GM21515 (cell line): Measurements from ENCODE around the gene APOB.
A peak's percentile ranks its signal among the peaks of the same experiment; 100 is the strongest.

Source experiments
- ATAC-seq: cut with Tn5 transposase; IDR thresholded peaks from one replicate; pipeline ENCODE4 v1.9.1; 2021; ENCODE audit not compliant: unreplicated experiment

The APOB gene

DNA sequence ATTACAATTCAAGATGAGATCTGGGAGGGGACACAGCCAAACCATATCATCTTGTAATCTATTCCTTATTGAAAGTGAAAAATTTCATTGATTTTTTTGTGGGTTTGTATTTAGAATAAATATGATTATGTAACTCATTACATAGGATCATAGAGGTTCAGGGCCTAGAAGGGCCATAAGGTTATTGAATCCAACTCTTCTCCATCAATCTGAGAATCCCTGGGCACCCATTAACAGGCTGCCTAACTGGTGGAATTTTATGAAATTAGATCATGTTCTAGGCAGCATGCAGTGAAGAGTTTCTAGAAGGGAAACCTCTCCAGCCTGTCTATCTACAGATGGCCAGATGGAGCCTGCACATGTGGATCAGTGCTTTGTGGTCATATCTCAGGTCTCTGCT lies 6.3 kb upstream of the APOB start:
- no peak for ATAC-seq

DNA sequence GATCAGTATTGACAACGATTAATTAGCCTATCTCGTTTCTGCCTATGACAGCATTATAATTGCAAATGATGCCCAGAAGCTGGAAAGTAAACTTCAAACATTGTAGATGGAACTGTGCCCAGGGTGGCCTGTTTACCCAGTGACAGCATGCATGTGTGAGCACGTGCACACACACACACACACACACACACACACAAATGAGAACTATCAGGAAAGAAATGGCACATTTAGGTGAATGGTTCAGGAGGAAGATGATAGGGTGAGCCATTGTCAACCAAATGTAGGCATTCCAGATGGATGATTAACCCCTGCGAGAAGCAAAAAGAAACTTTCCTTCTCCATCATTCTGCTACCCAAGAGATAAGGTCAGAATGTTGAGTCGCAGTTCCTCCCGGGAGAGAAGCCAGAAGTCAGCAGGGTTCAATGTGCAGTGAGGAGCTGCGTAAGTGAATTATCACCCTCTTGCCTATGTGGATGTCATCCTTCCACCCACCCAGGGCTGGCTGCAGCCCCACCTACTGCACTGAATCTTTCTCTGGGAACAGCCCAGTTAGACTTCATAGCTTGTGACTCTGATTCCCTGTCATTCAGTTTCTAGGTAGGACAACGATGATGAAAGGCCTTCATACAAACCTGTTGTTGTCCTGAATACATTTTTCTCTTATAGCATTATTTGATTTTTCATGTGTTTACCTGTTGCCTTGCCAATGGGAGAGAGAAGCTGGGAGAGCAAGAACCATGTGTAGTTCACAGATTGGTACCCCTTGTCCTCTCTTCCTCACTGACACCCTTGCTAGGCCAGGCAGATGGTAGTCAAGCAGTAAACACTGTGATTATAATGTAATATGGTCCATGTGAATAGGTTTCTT lies 3.5 kb upstream of the APOB start:
- ATAC-seq: no peak

- no peak for ATAC-seq
Observed at GRCh38 chr2:21046506-21046905, 2.6 kb upstream of the APOB start.

GRCh38 chr2:21044694-21045371 lies 960 bp upstream of the APOB start:
- ATAC-seq: no peak

- peak; percentile 89 for ATAC-seq
Observed at GRCh38 chr2:21042958-21043743, 722 bp downstream of the APOB start.

DNA sequence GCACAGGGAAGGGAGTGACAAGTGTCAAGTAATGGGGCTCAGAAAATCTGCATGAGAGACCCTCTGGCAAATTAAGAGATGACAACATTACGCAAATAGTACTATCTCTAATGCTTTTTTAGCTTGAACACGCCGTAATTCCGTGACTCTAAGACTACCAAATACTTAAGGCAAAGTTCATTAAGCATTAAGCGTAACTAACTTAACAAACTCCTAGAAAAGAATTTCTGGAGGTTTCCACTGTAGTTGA lies 1.2 kb downstream of the APOB start:
- no peak for ATAC-seq

- ATAC-seq: no peak
Observed at GRCh38 chr2:21041943-21042707, 1.7 kb downstream of the APOB start.

GRCh38 chr2:21041462-21041861 lies 2.4 kb downstream of the APOB start:
- no peak for ATAC-seq

GRCh38 chr2:21040468-21041377 lies 3.1 kb downstream of the APOB start:
- no peak for ATAC-seq

- no peak for ATAC-seq
Observed at GRCh38 chr2:21039979-21040467, 3.9 kb downstream of the APOB start.

GRCh38 chr2:21039080-21039556 lies 4.8 kb downstream of the APOB start:
- no peak for ATAC-seq

DNA sequence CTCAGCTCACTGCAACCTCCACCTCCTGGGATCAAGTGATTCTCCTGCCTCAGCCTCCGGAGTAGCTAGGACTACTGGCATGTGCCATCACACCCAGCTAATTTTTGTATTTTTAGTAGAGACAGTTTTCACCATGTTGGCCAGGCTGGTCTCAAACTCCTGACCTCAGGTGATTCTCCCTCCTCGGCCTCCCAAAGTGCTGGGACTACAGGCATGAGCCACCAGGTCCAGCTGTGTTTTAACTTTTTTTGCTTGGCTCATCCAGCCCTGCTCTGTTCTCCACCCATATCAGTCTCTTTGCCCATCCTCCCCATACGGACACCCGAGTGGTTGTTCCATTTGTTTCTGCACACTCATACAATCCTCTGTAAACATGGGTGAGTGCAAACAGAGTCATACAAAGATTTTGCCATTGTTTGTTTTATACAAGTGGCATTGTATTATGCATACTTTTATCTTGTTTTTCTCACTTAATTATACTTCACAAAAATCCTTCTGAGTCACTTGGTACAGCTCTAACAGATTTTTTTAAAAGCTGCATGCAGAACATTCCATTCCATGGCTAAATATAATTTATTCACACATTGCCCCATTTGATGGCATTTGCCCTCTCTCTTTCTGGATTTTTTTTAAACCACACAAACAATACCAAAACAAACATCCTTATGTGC lies 5.3 kb downstream of the APOB start:
- no peak for ATAC-seq

DNA sequence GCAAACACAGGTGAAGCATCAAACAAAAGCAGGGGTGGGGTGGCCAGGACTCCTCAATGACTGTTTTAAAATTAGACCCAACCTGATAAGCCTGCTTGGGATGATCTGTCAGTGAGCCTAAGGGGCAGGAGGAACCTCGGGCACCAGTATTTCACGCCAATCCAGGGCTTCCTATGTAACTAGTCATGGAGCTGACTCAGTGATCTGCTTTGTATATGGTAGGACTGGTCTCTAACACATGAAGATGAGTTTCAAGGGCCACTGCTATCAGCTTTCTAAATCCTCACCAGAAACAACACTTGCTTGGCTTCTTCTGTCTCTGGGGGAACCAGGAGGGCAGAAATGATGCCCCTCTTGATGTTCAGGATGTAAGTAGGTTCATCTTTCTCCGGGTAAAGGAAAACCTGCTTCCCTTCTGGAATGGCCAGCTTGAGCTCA lies 6.2 kb downstream of the APOB start:
- ATAC-seq: no peak

DNA sequence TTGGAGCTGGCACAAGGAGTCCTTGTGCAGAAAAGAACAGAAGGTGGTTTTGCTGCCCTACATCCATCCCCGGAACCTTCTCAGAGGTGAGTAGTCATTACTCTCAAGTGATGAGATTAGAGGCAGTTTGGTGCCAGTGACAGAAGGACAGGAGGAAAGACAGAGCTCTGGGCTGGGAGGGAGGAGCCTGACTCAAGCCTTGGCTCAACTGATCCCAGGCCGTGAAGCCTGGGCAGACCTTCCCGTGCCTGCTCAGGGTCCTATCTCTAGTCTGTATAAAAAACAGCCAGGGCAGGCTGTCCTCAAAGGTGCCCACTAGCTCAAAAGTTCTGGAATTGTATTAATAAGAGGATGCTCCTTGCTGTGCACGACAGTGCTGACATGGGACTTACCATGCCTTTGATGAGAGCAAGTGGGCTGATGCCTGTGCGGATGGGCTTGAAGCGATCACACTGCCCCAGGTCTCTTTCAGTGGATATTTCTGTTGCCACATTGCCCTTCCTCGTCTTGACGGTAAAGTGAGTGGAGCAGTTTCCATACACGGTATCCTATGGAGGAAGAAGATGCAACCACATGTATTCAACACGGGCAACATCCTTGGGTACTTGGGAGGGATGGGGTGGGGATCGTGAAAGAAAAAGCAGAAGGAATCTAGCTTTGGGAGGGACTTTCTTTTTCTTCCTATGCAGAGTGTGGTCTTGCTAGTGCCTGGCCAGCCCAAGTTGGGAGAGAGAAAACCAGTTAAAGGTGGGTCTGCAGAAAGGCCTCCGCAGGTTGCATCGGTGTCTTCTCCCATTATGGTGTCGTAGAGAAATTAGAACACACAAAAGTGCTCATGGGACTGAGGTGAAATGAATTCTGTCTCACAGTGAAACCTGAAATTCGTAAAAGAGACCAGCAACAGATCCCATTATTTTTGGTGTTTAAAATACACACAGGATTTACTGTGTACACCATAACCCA lies 6.9 kb downstream of the APOB start:
- no peak for ATAC-seq

DNA sequence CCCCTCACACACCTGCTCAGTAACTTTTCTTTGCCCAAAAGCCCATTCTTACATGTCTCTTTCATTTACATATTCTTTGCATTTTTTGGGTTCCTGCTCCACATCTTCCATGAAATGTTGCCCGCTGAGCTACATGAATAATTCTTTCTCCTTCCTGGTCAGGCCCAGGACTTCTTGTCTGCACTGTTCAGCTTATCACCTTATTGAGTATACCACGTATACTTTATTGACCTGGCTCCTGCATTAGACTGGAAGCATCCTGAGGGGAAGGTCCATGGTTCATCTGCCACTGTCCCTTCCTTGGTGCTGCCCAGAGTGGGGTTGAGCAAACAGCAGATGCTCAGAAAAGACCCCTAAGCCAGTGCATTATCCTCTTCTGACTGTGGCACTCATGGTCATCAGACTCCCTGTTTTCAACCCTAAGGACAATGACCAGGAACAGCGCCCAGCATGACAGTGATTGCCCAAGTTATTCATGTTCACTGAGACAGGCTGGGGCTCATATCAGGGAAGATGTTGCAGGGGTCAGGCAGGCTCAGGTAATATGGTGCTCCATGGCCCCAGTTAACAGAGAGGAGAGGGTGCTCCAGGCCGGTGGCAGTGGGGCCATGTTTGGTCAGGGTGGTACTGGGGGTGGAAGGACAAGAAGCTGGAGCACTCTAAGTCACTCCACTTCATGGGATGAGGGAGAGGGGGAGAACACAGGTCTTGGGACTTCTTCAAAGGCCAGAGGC lies 7.7 kb downstream of the APOB start:
- ATAC-seq: no peak

GRCh38 chr2:21035282-21035973 lies 8.4 kb downstream of the APOB start:
- no peak for ATAC-seq

DNA sequence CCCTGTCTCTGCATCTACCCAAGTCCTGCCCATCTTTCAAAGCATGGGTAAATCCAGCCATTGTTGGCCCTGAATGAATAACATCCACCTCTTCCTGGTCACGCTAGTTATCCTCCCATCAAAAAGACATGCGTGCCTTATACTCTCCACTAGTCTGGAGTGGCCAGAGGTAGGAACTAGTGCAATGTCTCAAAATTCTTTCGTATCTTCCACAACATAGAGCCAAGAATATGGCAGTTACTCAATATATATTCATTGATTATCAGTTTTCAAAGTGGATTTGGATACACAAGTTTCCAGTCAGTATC lies 8.9 kb downstream of the APOB start:
- no peak for ATAC-seq
